Keratinocyte (primary cell): ENCODE results near the gene WNT3. TPM values are rescaled to one million over a fixed set of nuclear protein-coding genes. Genes with fewer than 3 reads are reported as not detected.
A peak's percentile ranks its signal among the peaks of the same experiment; 100 is the strongest.
"Not testable (repeated sequence)": the region's sequence is repeated elsewhere in the genome, so short reads cannot be mapped to it uniquely, and the experiment has no call there.

Experiments used
- DNase-seq: peaks from one replicate; pipeline ENCODE4 v3.0.0-alpha.2; 2011; ENCODE audit warnings: low read depth, missing footprints, low spot score
- FAIRE-seq: peaks from 2 replicates; lab custom pipeline; 2011; peaks lifted over from hg19 to GRCh38; lab: Jason Lieb, UNC
- H2AFZ ChIP-seq: 2 replicates; pipeline ENCODE4 v1.6.0; 2012; ENCODE audit warnings: low read length, control low read depth, inconsistent platforms; ENCODE audit not compliant: control insufficient read depth
- H3K27ac ChIP-seq: 2 replicates; pipeline ENCODE4 v1.5.1; 2011; ENCODE audit warnings: low read length; ENCODE audit not compliant: control insufficient read depth, insufficient read depth
- H3K27me3 ChIP-seq: 3 replicates; pipeline ENCODE4 v1.6.0; 2011; ENCODE audit warnings: low read length; ENCODE audit not compliant: control insufficient read depth, insufficient read depth; ENCODE audit errors: extremely low read depth
- H3K36me3 ChIP-seq, 2 experiments: 2 replicates in 1 of 2; 3 replicates in 1 of 2; pipeline ENCODE4 v1.5.1; 2011; ENCODE audit warnings: low read length in 2 of 2, mild to moderate bottlenecking in 1 of 2; ENCODE audit not compliant: control insufficient read depth in 2 of 2, insufficient read depth in 2 of 2; ENCODE audit errors: extremely low read depth in 1 of 2
- H3K4me1 ChIP-seq: 3 replicates; pipeline ENCODE4 v1.5.1; 2011; ENCODE audit warnings: low read length; ENCODE audit not compliant: control insufficient read depth, insufficient read depth; ENCODE audit errors: extremely low read depth
- H3K4me2 ChIP-seq: 3 replicates; pipeline ENCODE4 v1.6.0; 2011; ENCODE audit warnings: low read depth, low read length; ENCODE audit not compliant: control insufficient read depth, insufficient read depth; ENCODE audit errors: extremely low read depth
- H3K4me3 ChIP-seq, 3 experiments: fragments of 200-600 bp in 1 of 3; sonication (generic) in 1 of 3; 2 replicates in 2 of 3; 3 replicates in 1 of 3; pipeline ENCODE4 v1.5.1; 2011 to 2016; ENCODE audit warnings: low read length in 3 of 3, mild to moderate bottlenecking in 3 of 3, control low read depth in 2 of 3, inconsistent platforms in 1 of 3, low read depth in 1 of 3, mixed read lengths in 1 of 3, mixed run types in 1 of 3, moderate library complexity in 1 of 3; ENCODE audit not compliant: control insufficient read depth in 2 of 3, insufficient read depth in 2 of 3; ENCODE audit errors: extremely low read depth in 1 of 3
- H3K79me2 ChIP-seq: 2 replicates; pipeline ENCODE4 v1.6.0; 2012; ENCODE audit warnings: low read length; ENCODE audit not compliant: control insufficient read depth, insufficient read depth
- H3K9ac ChIP-seq: 3 replicates; pipeline ENCODE4 v1.6.0; 2011; ENCODE audit warnings: low read length; ENCODE audit not compliant: control insufficient read depth, insufficient read depth; ENCODE audit errors: extremely low read depth
- H3K9me1 ChIP-seq: 3 replicates; pipeline ENCODE4 v1.6.0; 2011; ENCODE audit warnings: low read length; ENCODE audit not compliant: control insufficient read depth, insufficient read depth; ENCODE audit errors: extremely low read depth
- H3K9me3 ChIP-seq: 2 replicates; pipeline ENCODE4 v1.5.1; 2012; ENCODE audit warnings: low read depth, low read length; ENCODE audit not compliant: control insufficient read depth
- H4K20me1 ChIP-seq: 3 replicates; pipeline ENCODE4 v1.6.0; 2011; ENCODE audit warnings: low read length; ENCODE audit not compliant: control insufficient read depth, insufficient read depth; ENCODE audit errors: extremely low read depth
- EZH2 ChIP-seq: IDR thresholded peaks from one replicate; pipeline ENCODE4 v1.6.1; 2012; ENCODE audit warnings: inconsistent platforms, mild to moderate bottlenecking, low read length, moderate library complexity
- dilution Hi-C: fragments of 300-500 bp; cut with MboI; formaldehyde crosslinking; loops from one replicate; pipeline ENCODE4 v1.7.0; 2020; ENCODE audit warnings: low sequenced_read_pairs; ENCODE audit not compliant: extremely low pct_ligation_motif_present
- polyA plus RNA-seq, 5 experiments: library from polyadenylated mRNA; depleted of rRNA in 3 of 5; stranded (reverse) in 3 of 5; stranded (forward) in 1 of 5; unstranded in 1 of 5; fragments of >200 nt; gene quantifications; 1 replicate in 1 of 5; 2 replicates in 3 of 5; 3 replicates in 1 of 5; pipeline versions ENCODE4 v1.2.1 to v1.2.3, GENCODE V29; 2011 to 2012; ENCODE audit warnings: missing spikeins in 2 of 5, low read depth in 1 of 5, low replicate concordance in 1 of 5
- TF ChIP-seq, protein P1 (sequence below), 3 experiments: IDR thresholded peaks in 1 of 3; conservative IDR thresholded peaks in 1 of 3; optimal IDR thresholded peaks in 1 of 3; 2 replicates in 2 of 3; 3 replicates in 1 of 3; pipeline versions ENCODE3 to v1.5.1; 2011; ENCODE audit warnings: low read length in 3 of 3, mild to moderate bottlenecking in 3 of 3, moderate library complexity in 2 of 3, control low read depth in 1 of 3, inconsistent platforms in 1 of 3; ENCODE audit not compliant: insufficient read depth in 2 of 3; ENCODE audit errors: extremely low read depth in 1 of 3

Gene WNT3
- polyA plus RNA-seq, 1 donor (not counting 4 experiments of a cell fraction or from before 2014, with no cell fraction given), result 1.9 TPM

GRCh38 chr17:46770439-46770817 lies 48.1 kb downstream of the WNT3 start:
- H4K20me1 ChIP-seq, result no peaks in the 10 kb centered on the region
- no peak overlapping the region for H3K27ac ChIP-seq
- peaks cover 22% of the 10 kb centered on the region for H3K4me1 ChIP-seq
- TF ChIP-seq, protein P1, sequence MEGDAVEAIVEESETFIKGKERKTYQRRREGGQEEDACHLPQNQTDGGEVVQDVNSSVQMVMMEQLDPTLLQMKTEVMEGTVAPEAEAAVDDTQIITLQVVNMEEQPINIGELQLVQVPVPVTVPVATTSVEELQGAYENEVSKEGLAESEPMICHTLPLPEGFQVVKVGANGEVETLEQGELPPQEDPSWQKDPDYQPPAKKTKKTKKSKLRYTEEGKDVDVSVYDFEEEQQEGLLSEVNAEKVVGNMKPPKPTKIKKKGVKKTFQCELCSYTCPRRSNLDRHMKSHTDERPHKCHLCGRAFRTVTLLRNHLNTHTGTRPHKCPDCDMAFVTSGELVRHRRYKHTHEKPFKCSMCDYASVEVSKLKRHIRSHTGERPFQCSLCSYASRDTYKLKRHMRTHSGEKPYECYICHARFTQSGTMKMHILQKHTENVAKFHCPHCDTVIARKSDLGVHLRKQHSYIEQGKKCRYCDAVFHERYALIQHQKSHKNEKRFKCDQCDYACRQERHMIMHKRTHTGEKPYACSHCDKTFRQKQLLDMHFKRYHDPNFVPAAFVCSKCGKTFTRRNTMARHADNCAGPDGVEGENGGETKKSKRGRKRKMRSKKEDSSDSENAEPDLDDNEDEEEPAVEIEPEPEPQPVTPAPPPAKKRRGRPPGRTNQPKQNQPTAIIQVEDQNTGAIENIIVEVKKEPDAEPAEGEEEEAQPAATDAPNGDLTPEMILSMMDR (optimal IDR thresholded peaks at IDR 0.05 in 1 of 3, IDR thresholded peaks at IDR 0.05 in 1 of 3, conservative IDR thresholded peaks at IDR 0.05 in 1 of 3; ENCODE audit: extremely low read depth in 1 of 3, insufficient read depth in 2 of 3, low read length in 3 of 3), result no peak
- no peak for TF ChIP-seq EZH2
- H3K9ac ChIP-seq, result peak overlapping the region; percentile 67
- H3K36me3 ChIP-seq, result no peaks in the 10 kb centered on the region
- no peaks in the 10 kb centered on the region for H3K79me2 ChIP-seq
- no peaks in the 10 kb centered on the region for H3K9me3 ChIP-seq
- no peaks in the 10 kb centered on the region for H3K27me3 ChIP-seq
- DNase-seq, result no peak
- peak overlapping the region; percentile 8 for H2AFZ ChIP-seq
- H3K9me1 ChIP-seq, result no peaks in the 10 kb centered on the region
- dilution Hi-C loops, result no loop called here
- H3K4me2 ChIP-seq, result peak overlapping the region; percentile 62
- no peak for FAIRE-seq
- no peak overlapping the region for H3K4me3 ChIP-seq

GRCh38 chr17:46769531-46770438 lies 48.7 kb downstream of the WNT3 start:
- H3K4me1 ChIP-seq, result peaks cover 24% of the 10 kb centered on the region
- no peaks in the 10 kb centered on the region for H3K9me1 ChIP-seq
- no peaks in the 10 kb centered on the region for H4K20me1 ChIP-seq
- TF ChIP-seq EZH2, result no peak
- TF ChIP-seq, protein P1 (optimal IDR thresholded peaks at IDR 0.05 in 1 of 3, IDR thresholded peaks at IDR 0.05 in 1 of 3, conservative IDR thresholded peaks at IDR 0.05 in 1 of 3; ENCODE audit: extremely low read depth in 1 of 3, insufficient read depth in 2 of 3, low read length in 3 of 3), result no peak
- H3K27me3 ChIP-seq, result no peaks in the 10 kb centered on the region
- dilution Hi-C loops, result no loop called here
- H3K4me3 ChIP-seq, result no peak overlapping the region
- no peak overlapping the region for H3K27ac ChIP-seq
- no peak overlapping the region for H3K9ac ChIP-seq
- DNase-seq (no peak), FAIRE-seq (no peak)
- H3K36me3 ChIP-seq, result no peaks in the 10 kb centered on the region
- no peak overlapping the region for H2AFZ ChIP-seq
- no peak overlapping the region for H3K4me2 ChIP-seq
- H3K9me3 ChIP-seq, result no peaks in the 10 kb centered on the region
- no peaks in the 10 kb centered on the region for H3K79me2 ChIP-seq

DNA sequence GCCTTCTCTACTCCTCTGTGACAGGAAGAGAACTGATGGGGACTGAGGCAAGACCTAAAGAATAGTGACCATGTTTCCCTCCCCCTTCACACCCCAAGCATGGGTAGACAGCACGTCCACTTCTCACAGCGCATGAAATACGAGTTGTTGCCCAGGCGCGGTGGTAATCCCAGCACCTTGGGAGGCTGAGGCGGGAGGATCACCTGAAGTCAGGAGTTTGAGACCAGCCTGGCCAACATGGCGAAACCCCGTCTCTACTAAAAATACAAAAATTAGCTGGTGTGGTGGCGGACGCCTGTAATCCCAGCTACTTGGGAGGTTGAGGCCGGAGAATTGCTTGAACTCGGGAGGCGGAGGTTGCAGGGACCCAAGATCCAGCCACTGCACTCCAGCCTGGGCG lies 49.6 kb downstream of the WNT3 start:
- H3K4me1 ChIP-seq, result peaks cover 31% of the 10 kb centered on the region
- H3K79me2 ChIP-seq, H3K27ac ChIP-seq, H3K9me1 ChIP-seq, H2AFZ ChIP-seq, H4K20me1 ChIP-seq, DNase-seq, H3K9me3 ChIP-seq, H3K36me3 ChIP-seq, H3K9ac ChIP-seq, FAIRE-seq, H3K4me2 ChIP-seq, dilution Hi-C loops, H3K4me3 ChIP-seq, H3K27me3 ChIP-seq: not testable (repeated sequence)
